Motor neuron (in vitro differentiated cells): Measurements from ENCODE around the gene TXNRD1. TPM values are rescaled to one million over a fixed set of nuclear protein-coding genes. Genes with fewer than 3 reads are reported as not detected.

ENCODE experiments used
- ATAC-seq, 8 experiments: fragments of 200-7000 bp; cut with Tn5 transposase; replicated peaks in 6 of 8; 2 replicates each; pipeline ENCODE4 v1.8.0; 2021; ENCODE audit warnings: mild to moderate bottlenecking in 8 of 8, moderate library complexity in 8 of 8
- H3K27ac ChIP-seq, 2 donors: fragments of 250-450 bp; sonication (Bioruptor Pico); 2 replicates each; pipeline ENCODE4 v1.9.0; 2021; ENCODE audit warnings: antibody characterized with exemption in 2 of 2, mild to moderate bottlenecking in 2 of 2, moderate library complexity in 1 of 2
- H3K4me1 ChIP-seq, 2 donors: fragments of 250-450 bp; sonication (Bioruptor Pico); replicated peaks in 1 of 2; 2 replicates each; pipeline ENCODE4 v1.6.1; 2021; ENCODE audit warnings: antibody characterized with exemption in 2 of 2, mild to moderate bottlenecking in 2 of 2, moderate library complexity in 1 of 2
- H3K4me3 ChIP-seq, 5 donors: fragments of 250-450 bp; sonication (Bioruptor Pico); 2 replicates each; pipeline ENCODE4 v1.9.0; 2021; ENCODE audit warnings: antibody characterized with exemption in 5 of 5, mild to moderate bottlenecking in 5 of 5, moderate library complexity in 4 of 5
- WGBS, 10 experiments: fragments of 450-650 bp; shearing (Covaris generic); methylation state at CpG; one replicate each; pipeline ENCODE4 v1.0.0; 2022; 5-methylcytosine and 5-hydroxymethylcytosine counted together
- in situ Hi-C, 9 experiments: fragments of 400-800 bp; cut with MboI; loops; one replicate each; pipeline ENCODE4 v1.15.0; 2021; ENCODE audit warnings: low sequenced_read_pairs in 9 of 9, low pct_unique_long_range_greater_than_20kb in 2 of 9; ENCODE audit not compliant: unreplicated experiment in 9 of 9
- total RNA-seq, 8 experiments: library from RNA; unstranded; fragments of 300-600 nt; gene quantifications; 2 replicates each; pipeline versions ENCODE4 v1.2.3 to v1.2.4, GENCODE V29; 2022

Gene TXNRD1
- total RNA-seq, 8 experiments from 2014 or later, result 42.8 to 219 (median 87.5) TPM

- ATAC-seq, result peak in 1 of 8 experiments; percentile 42
- Histone ChIP-seq H3K4me1 (no peaks in the 10 kb centered on the region), H3K4me3 (no peak overlapping the region), H3K27ac (no peak overlapping the region)
- WGBS, 10 experiments, result 71 to 100% (median 85%) methylated on average over 2 to 6 of the region's 8 CpGs; no CpG with 5 or more reads in 2 of the 10 experiments
- in situ Hi-C loops, result no loop called here
These were observed 60.9 kb downstream of the TXNRD1 start for GRCh38 chr12:104276273-104277131.

- Histone ChIP-seq H3K4me1 (no peaks in the 10 kb centered on the region), H3K4me3 (no peak overlapping the region), H3K27ac (no peak overlapping the region)
- ATAC-seq, result no peak
- in situ Hi-C loops, result no loop called here
These were observed 63.6 kb downstream of the TXNRD1 start for GRCh38 chr12:104279164-104279563.

DNA sequence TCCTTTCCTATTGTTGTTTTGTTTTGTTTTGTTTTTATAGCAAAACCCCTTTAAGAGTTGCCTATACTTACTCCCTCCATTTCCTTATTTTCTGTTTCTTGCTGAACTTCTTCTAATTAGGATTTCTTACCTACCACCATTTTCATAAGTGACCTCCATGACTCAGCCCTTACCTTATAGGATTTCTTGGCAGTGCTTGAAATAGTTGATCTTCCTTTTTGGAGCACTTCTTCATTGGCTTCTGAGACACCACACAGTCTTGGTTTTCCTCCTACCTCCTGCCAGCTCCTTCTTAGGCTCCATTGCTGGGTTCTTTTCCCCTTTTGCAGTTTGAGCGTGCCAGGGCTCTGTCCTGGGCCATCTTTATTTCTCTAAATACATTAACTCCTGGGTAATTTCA, 64.5 kb downstream of the TXNRD1 start:
- no peak overlapping the region for H3K4me3 ChIP-seq
- in situ Hi-C loops, result loop anchor here in 1 of 9 experiments (10.0 kb wide), 1 partner anchor 65 kb away; the partner anchor contains the start of gene TXNRD1
- ATAC-seq, result no peak
- WGBS, 10 experiments, result 86 to 100% (median 100%) methylated on average over 1 of the region's 1 CpG; no CpG with 5 or more reads in 3 of the 10 experiments
- no peaks in the 10 kb centered on the region for H3K4me1 ChIP-seq
- no peak overlapping the region for H3K27ac ChIP-seq

DNA sequence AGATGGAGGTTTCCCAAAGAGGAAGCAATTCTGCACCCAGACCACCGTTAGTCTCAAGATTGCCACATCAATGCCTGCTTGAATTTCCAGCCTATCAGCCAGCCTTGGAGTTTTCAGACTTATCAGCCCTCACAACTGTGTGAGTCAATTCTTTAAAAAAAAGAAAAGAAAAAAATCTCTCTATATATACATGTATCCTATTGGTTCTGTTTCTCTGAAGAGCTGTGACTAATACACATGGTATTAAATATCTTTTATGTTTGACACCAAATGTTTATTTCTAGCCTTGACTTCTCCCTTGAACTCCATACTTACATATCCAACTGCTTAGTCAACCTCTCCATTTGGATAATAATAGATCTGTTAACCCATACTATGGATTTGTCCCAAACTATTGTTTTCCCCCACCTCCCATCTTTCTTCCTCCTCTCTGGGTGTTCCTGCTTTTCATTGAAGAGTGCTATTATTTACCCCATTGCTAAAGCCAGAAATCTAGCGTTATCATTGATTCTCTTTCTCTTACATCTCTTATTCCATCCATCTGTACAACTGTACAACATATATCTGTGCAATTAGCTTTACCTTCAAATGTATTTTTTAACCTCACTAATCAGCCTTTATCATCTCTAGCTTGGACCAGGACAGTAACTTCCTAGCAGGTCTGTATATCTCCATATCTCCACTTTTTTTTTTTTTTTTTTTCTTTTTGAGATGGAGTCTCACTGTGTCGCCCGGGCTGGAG, 65.3 kb downstream of the TXNRD1 start:
- peaks cover 0 to under 1% of the 10 kb centered on the region in 2 donors for H3K4me1 ChIP-seq
- WGBS, 10 experiments, result 50 to 100% (median 81%) methylated on average over 1 to 4 of the region's 4 CpGs
- in situ Hi-C loops, result loop anchor here in 1 of 9 experiments (10.0 kb wide), 1 partner anchor 66 kb away; the partner anchor contains the start of gene TXNRD1
- no peak overlapping the region for H3K4me3 ChIP-seq
- peak in 2 of 8 experiments; percentile 94 to 97 for ATAC-seq
- no peak overlapping the region for H3K27ac ChIP-seq

GRCh38 chr12:104281636-104282035, 66.1 kb downstream of the TXNRD1 start:
- in situ Hi-C loops, result loop anchor here in 1 of 9 experiments (10.0 kb wide), 1 partner anchor 67 kb away; the partner anchor contains the start of gene TXNRD1
- ATAC-seq, result no peak
- H3K4me3 ChIP-seq, result no peak overlapping the region
- no peak overlapping the region for H3K27ac ChIP-seq
- 80 to 100% (median 89%) methylated on average over 1 to 5 of the region's 5 CpGs; no CpG with 5 or more reads in 5 of the 10 experiments for WGBS, 10 experiments
- H3K4me1 ChIP-seq, result peaks cover 0 to 6% of the 10 kb centered on the region in 2 donors

DNA sequence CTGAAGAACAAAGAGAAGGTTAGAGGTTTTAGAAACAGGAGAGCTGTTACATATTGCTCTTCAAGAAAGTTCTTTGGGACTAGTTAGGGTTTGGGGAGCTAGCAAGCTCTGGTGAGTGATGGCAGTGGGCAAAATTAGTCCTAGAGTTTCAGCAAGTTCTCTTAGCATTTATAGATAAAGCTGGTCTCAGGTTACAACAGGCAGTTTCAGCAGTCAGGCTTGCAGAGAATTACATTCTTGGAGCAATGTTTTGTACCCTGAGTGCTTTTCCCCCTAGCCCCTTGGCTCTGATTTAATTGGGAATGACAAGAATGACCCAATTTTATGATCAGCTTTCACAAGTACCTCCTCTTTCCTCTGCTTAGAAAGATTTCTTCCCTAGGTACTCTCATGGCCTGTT, 66.5 kb downstream of the TXNRD1 start:
- H3K4me3 ChIP-seq, result no peak overlapping the region
- H3K4me1 ChIP-seq, result peaks cover 0 to 6% of the 10 kb centered on the region in 2 donors
- ATAC-seq, result no peak
- in situ Hi-C loops, result loop anchor here in 1 of 9 experiments (10.0 kb wide), 1 partner anchor 67 kb away; the partner anchor contains the start of gene TXNRD1
- no peak overlapping the region for H3K27ac ChIP-seq

DNA sequence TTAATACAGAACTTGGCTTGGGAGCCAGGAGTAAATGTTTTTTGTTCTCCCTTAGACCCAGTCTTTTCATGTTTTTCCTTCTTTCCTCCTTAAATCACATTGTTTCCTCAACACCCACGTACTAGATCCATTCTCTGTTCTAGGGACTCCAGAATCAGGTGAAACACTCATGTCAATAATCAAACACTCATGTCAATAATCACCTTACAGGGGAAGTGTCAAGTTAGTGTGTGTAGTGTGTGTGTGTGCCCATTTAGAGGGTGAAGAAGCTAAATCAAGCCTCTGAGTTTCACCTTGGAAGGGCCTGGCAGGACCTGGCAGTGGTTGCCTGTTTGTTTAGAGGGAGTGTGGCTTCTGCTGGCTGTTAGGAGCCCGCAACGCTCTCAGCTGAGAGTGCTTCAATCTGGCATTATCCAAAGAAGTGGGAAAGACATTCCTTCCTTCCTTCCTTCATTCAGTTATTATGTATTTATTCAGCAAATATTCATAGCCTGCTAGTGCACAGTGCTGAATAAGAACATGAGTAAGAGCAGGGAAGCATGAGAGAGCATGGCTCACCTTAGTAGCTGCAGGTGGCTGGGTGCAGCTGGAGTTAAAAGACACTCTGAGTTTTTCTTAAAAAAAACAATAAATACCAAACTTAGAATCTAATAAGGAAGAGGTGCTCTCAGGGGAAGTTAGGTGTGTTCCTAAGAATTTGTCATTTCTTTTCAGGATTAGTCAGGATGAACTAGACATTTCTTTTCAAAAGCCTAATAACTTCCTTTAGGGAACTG, 70.3 kb downstream of the TXNRD1 start:
- 25 to 100% (median 70%) methylated on average over 1 to 3 of the region's 3 CpGs; no CpG with 5 or more reads in 2 of the 10 experiments for WGBS, 10 experiments
- Histone ChIP-seq H3K27ac (peak overlapping the region in 1 of 2 donors; percentile 93), H3K4me3 (peak overlapping the region in 3 of 5 donors; percentile 65 to 82 (median 77)), H3K4me1 (peaks cover 8 to 9% of the 10 kb centered on the region in 2 donors)
- peak in 3 of 8 experiments; percentile 3 to 53 (median 11) for ATAC-seq
- in situ Hi-C loops, result loop anchor here in 1 of 9 experiments (10.0 kb wide), 1 partner anchor 71 kb away; the partner anchor contains the start of gene TXNRD1

GRCh38 chr12:104286516-104287482, 71.2 kb downstream of the TXNRD1 start:
- peak; percentile 79 to 92 (median 88) for ATAC-seq
- in situ Hi-C loops, result loop anchor here in 1 of 9 experiments (10.0 kb wide), 1 partner anchor 72 kb away; the partner anchor contains the start of gene TXNRD1
- H3K27ac ChIP-seq, result peak overlapping the region; percentile 87 to 93
- WGBS, 10 experiments, result 0 to 1% (median 0%) methylated on average over 1 to 24 of the region's 40 CpGs
- H3K4me1 ChIP-seq, result peaks cover 8 to 9% of the 10 kb centered on the region in 2 donors
- peak overlapping the region; percentile 65 to 82 (median 76) for H3K4me3 ChIP-seq

DNA sequence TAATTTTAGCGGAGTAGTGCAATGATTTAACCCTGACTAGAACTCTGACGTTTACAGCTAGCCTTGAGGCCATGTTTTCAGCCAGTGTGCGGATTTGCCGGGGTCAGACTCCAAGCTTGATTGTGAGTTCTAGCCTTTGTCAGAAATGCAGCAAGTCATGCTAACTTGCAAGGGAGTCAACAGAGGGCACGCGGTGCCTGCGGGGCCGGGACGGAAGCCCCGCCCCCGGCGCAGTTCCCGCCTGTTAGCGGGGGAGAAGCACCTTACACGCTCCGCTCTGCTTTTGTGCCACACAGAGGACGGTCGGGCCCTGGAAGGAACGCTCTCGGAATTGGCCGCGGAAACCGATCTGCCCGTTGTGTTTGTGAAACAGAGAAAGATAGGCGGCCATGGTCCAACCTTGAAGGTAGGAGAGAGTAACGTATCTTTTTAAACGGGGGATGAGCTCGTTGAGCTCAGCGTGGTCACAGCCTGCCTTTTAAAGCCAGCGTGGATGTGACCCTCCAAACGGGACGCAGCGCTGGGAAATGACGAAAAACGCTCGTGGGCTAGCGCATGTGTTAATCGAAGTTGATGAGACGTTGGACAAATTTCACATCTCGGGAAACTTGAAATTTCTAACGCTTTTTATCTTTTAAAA, 73.2 kb downstream of the TXNRD1 start:
- in situ Hi-C loops, result loop anchor here in 1 of 9 experiments (10.0 kb wide), 1 partner anchor 74 kb away; the partner anchor contains the start of gene TXNRD1
- peaks cover 8 to 9% of the 10 kb centered on the region in 2 donors for H3K4me1 ChIP-seq
- ATAC-seq, result peak; percentile 26 to 76 (median 72)
- H3K27ac ChIP-seq, result peak overlapping the region; percentile 87 to 93
- WGBS, 10 experiments, result 0 to 9% (median 0%) methylated on average over 3 to 25 of the region's 41 CpGs; no CpG with 5 or more reads in 1 of the 10 experiments
- peak overlapping the region; percentile 65 to 82 (median 76) for H3K4me3 ChIP-seq

DNA sequence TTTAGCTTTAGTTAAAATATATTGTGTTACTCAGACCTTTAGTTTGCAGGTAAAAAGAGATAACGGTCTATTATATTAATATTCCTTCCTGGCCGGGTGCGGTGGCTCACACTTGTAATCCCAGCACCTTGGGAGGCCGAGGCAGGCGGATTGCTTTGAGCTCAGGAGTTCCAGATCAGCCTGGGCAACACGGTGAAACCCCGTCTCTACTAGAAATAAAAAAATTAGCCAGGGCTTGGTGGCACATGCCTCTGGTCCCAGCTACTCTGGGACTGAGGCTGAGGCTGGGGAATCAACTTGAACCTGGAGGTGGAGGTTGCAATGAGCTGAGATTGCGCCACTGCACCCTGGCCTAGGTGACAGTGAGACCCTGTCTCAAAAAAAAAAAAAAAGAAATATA, 74.7 kb downstream of the TXNRD1 start:
- in situ Hi-C loops, result no loop called here
- Histone ChIP-seq H3K4me3 (no peak overlapping the region), H3K4me1 (peaks cover 8 to 9% of the 10 kb centered on the region in 2 donors), H3K27ac (no peak overlapping the region)
- WGBS, 10 experiments, result 86 to 100% (median 99%) methylated on average over 1 to 7 of the region's 8 CpGs
- ATAC-seq, result no peak

- no peak for ATAC-seq
- Histone ChIP-seq H3K4me1 (peaks cover 8 to 9% of the 10 kb centered on the region in 2 donors), H3K4me3 (no peak overlapping the region), H3K27ac (no peak overlapping the region)
- 74 to 100% (median 99%) methylated on average over 2 to 5 of the region's 5 CpGs; no CpG with 5 or more reads in 2 of the 10 experiments for WGBS, 10 experiments
- in situ Hi-C loops, result no loop called here
These were observed 75.3 kb downstream of the TXNRD1 start for GRCh38 chr12:104290855-104291254.
